ENCODE data around the gene ZBTB8B. TPM values are rescaled to one million over a fixed set of nuclear protein-coding genes. Genes with fewer than 3 reads are reported as not detected.
"Not testable (repeated sequence)": the region's sequence is repeated elsewhere in the genome, so short reads cannot be mapped to it uniquely, and the experiment has no call there.

ZBTB8B gene
- total RNA-seq, 1 donor from 2014 or later = not detected

GRCh38 chr1:32465578-32465933, 684 bp downstream of the ZBTB8B start:
- DNase-seq (no peak), ATAC-seq (ENCODE audit: poor library complexity) (no peak)
- intact Hi-C loops (cut with DNase I) = no loop called here

GRCh38 chr1:32466761-32467160, 1.9 kb downstream of the ZBTB8B start:
- intact Hi-C loops (cut with DNase I) = no loop called here
- DNase-seq = no peak
- ATAC-seq (ENCODE audit: poor library complexity) = no peak

GRCh38 chr1:32468791-32469190, 3.9 kb downstream of the ZBTB8B start:
- no peak for DNase-seq
- ATAC-seq (ENCODE audit: poor library complexity) = no peak
- intact Hi-C loops (cut with DNase I) = no loop called here

GRCh38 chr1:32470431-32470830, 5.6 kb downstream of the ZBTB8B start:
- no peak for ATAC-seq (ENCODE audit: poor library complexity)
- intact Hi-C loops (cut with DNase I) = no loop called here
- no peak for DNase-seq

- intact Hi-C loops (cut with DNase I) = no loop called here
- DNase-seq = peak; percentile 44
- ATAC-seq (ENCODE audit: poor library complexity) = no peak
Observed at GRCh38 chr1:32470991-32471694, 6.3 kb downstream of the ZBTB8B start.

GRCh38 chr1:32471695-32472362, 7.0 kb downstream of the ZBTB8B start:
- DNase-seq = no peak
- intact Hi-C loops (cut with DNase I) = no loop called here
- no peak for ATAC-seq (ENCODE audit: poor library complexity)

- intact Hi-C loops (cut with DNase I); DNase-seq; ATAC-seq (ENCODE audit: poor library complexity): not testable (repeated sequence)
Observed at GRCh38 chr1:32472966-32473365, 8.1 kb downstream of the ZBTB8B start.

- intact Hi-C loops (cut with DNase I) = no loop called here
- no peak for ATAC-seq (ENCODE audit: poor library complexity)
- no peak for DNase-seq
Observed at GRCh38 chr1:32474954-32475353, 10.1 kb downstream of the ZBTB8B start.

GRCh38 chr1:32480003-32480402, 15.1 kb downstream of the ZBTB8B start:
- no peak for DNase-seq
- intact Hi-C loops (cut with DNase I) = no loop called here
- ATAC-seq (ENCODE audit: poor library complexity) = no peak

GRCh38 chr1:32480761-32481160, 15.9 kb downstream of the ZBTB8B start:
- intact Hi-C loops (cut with DNase I) = no loop called here
- DNase-seq (no peak), ATAC-seq (ENCODE audit: poor library complexity) (no peak)

- ATAC-seq (ENCODE audit: poor library complexity); DNase-seq; intact Hi-C loops (cut with DNase I): not testable (repeated sequence)
Observed at GRCh38 chr1:32481788-32482187, 16.9 kb downstream of the ZBTB8B start.

GRCh38 chr1:32485554-32486255, 20.8 kb downstream of the ZBTB8B start:
- ATAC-seq (ENCODE audit: poor library complexity) = no peak
- intact Hi-C loops (cut with DNase I) = no loop called here

GRCh38 chr1:32486463-32487113, 21.7 kb downstream of the ZBTB8B start:
- no peak for ATAC-seq (ENCODE audit: poor library complexity)
- intact Hi-C loops (cut with DNase I) = no loop called here
- DNase-seq = no peak

More at GRCh38 chr1:32485554-32486255, 20.8 kb downstream of the ZBTB8B start:
- DNase-seq = no peak

GRCh38 chr1:32487182-32487581, 22.3 kb downstream of the ZBTB8B start:
- intact Hi-C loops (cut with DNase I) = no loop called here
- no peak for ATAC-seq (ENCODE audit: poor library complexity)

GRCh38 chr1:32489774-32490454, 25.0 kb downstream of the ZBTB8B start:
- intact Hi-C loops (cut with DNase I) = loop anchor here (10.0 kb wide), 1 partner anchor 385 kb away; the partner anchor contains the start of gene FNDC5
- DNase-seq (no peak), ATAC-seq (ENCODE audit: poor library complexity) (no peak)

More at GRCh38 chr1:32487182-32487581, 22.3 kb downstream of the ZBTB8B start:
- no peak for DNase-seq

- DNase-seq (no peak), ATAC-seq (ENCODE audit: poor library complexity) (no peak)
- intact Hi-C loops (cut with DNase I) = loop anchor here (10.0 kb wide), 1 partner anchor 383 kb away; the partner anchor contains the start of gene FNDC5
Observed at GRCh38 chr1:32491386-32491785, 26.5 kb downstream of the ZBTB8B start.

GRCh38 chr1:32494196-32494595, 29.3 kb downstream of the ZBTB8B start:
- peak; percentile 38 for ATAC-seq (ENCODE audit: poor library complexity)
- no peak for DNase-seq
- intact Hi-C loops (cut with DNase I) = loop anchor here (10.0 kb wide), 1 partner anchor 381 kb away; the partner anchor contains the start of gene FNDC5

GRCh38 chr1:32494711-32495337, 30.0 kb downstream of the ZBTB8B start:
- intact Hi-C loops (cut with DNase I) = loop anchor here (10.0 kb wide), 1 partner anchor 380 kb away; the partner anchor contains the start of gene FNDC5
- ATAC-seq (ENCODE audit: poor library complexity) (no peak), DNase-seq (no peak)
